Liver (tissue), 9 donors: Measurements from ENCODE around the gene FKBP3. TPM values are rescaled to one million over a fixed set of nuclear protein-coding genes. Genes with fewer than 3 reads are reported as not detected.

Source experiments
- DNase-seq: peaks from one replicate; pipeline ENCODE4 v3.0.0-alpha.2; 2017; ENCODE audit warnings: low spot score
- H3K27ac ChIP-seq, 2 donors: one replicate each; pipeline ENCODE4 v1.7.0; 2013; ENCODE audit warnings: inconsistent platforms in 2 of 2, low read length in 2 of 2, control low read depth in 1 of 2, low read depth in 1 of 2, mild to moderate bottlenecking in 1 of 2
- H3K27me3 ChIP-seq, 4 donors: one replicate each; pipeline versions ENCODE4 v1.6.1 to v1.7.0; 2013; ENCODE audit warnings: low read length in 3 of 4, inconsistent platforms in 1 of 4, mild to moderate bottlenecking in 1 of 4, moderate library complexity in 1 of 4; ENCODE audit not compliant: control insufficient read depth in 4 of 4, insufficient read depth in 4 of 4
- H3K36me3 ChIP-seq, 4 donors: one replicate each; pipeline versions ENCODE4 v1.6.1 to v1.7.0; 2013; ENCODE audit warnings: low read length in 3 of 4, mild to moderate bottlenecking in 3 of 4, low read depth in 1 of 4, moderate library complexity in 1 of 4; ENCODE audit not compliant: control insufficient read depth in 4 of 4, insufficient read depth in 3 of 4
- H3K4me1 ChIP-seq, 4 donors: one replicate each; pipeline versions ENCODE4 v1.6.1 to v1.7.0; 2013; ENCODE audit warnings: low read length in 3 of 4, mild to moderate bottlenecking in 3 of 4, moderate library complexity in 1 of 4; ENCODE audit not compliant: control insufficient read depth in 4 of 4, insufficient read depth in 4 of 4
- H3K4me3 ChIP-seq, 3 donors: one replicate each; pipeline versions ENCODE4 v1.6.1 to v1.7.0; 2013; ENCODE audit warnings: low read length in 3 of 3, control low read depth in 1 of 3, low read depth in 1 of 3, mild to moderate bottlenecking in 1 of 3
- H3K9ac ChIP-seq, 2 donors: one replicate each; pipeline ENCODE4 v1.7.0; 2013; ENCODE audit warnings: low read length in 2 of 2, mild to moderate bottlenecking in 2 of 2, moderate library complexity in 2 of 2, control low read depth in 1 of 2, low read depth in 1 of 2
- H3K9me3 ChIP-seq, 4 donors: one replicate each; pipeline versions ENCODE4 v1.6.1 to v1.7.0; 2013; ENCODE audit warnings: low read length in 3 of 4; ENCODE audit not compliant: control insufficient read depth in 4 of 4
- ATF3 ChIP-seq: IDR thresholded peaks from 2 replicates; pipeline ENCODE4 v1.6.1; 2016; ENCODE audit warnings: antibody characterized with exemption
- CTCF ChIP-seq: fragments of 150-350 bp; IDR thresholded peaks from 2 replicates; pipeline ENCODE4 v1.5.1; 2017; ENCODE audit warnings: improper control_type of control experiment, low read depth, low read length; ENCODE audit not compliant: missing input control
- EGR1 ChIP-seq, 2 donors: IDR thresholded peaks; 2 replicates each; pipeline ENCODE4 v1.6.1; 2016 to 2018; ENCODE audit warnings: antibody characterized with exemption in 2 of 2, low read depth in 2 of 2
- FOXA1 ChIP-seq: IDR thresholded peaks from 2 replicates; pipeline ENCODE4 v1.6.1; 2016; ENCODE audit warnings: antibody characterized with exemption
- FOXA2 ChIP-seq: IDR thresholded peaks from 2 replicates; pipeline ENCODE4 v1.6.1; 2016; ENCODE audit warnings: antibody characterized with exemption
- GABPA ChIP-seq, 2 donors: IDR thresholded peaks in 1 of 2; conservative IDR thresholded peaks in 1 of 2; 2 replicates each; pipeline ENCODE4 v1.6.1; 2016; ENCODE audit warnings: antibody characterized with exemption in 2 of 2, mild to moderate bottlenecking in 1 of 2, moderate library complexity in 1 of 2
- HNF4A ChIP-seq, 2 donors: conservative IDR thresholded peaks; 2 replicates each; pipeline ENCODE4 v1.6.1; 2016; ENCODE audit warnings: antibody characterized with exemption in 2 of 2, mild to moderate bottlenecking in 2 of 2
- HNF4G ChIP-seq: IDR thresholded peaks from 2 replicates; pipeline ENCODE4 v1.6.1; 2016; ENCODE audit warnings: antibody characterized with exemption
- MAX ChIP-seq: IDR thresholded peaks from 2 replicates; pipeline ENCODE4 v1.6.1; 2016; ENCODE audit warnings: antibody characterized with exemption
- REST ChIP-seq: IDR thresholded peaks from 2 replicates; pipeline ENCODE4 v1.6.1; 2016; ENCODE audit warnings: antibody characterized with exemption, mild to moderate bottlenecking
- RXRA ChIP-seq, 2 donors: IDR thresholded peaks; 2 replicates each; pipeline ENCODE4 v1.6.1; 2017 to 2018; ENCODE audit warnings: antibody characterized with exemption in 2 of 2, mild to moderate bottlenecking in 1 of 2
- SP1 ChIP-seq: IDR thresholded peaks from 2 replicates; pipeline ENCODE4 v1.6.1; 2018; ENCODE audit warnings: antibody characterized with exemption, mild to moderate bottlenecking
- TAF1 ChIP-seq: conservative IDR thresholded peaks from 2 replicates; pipeline ENCODE4 v1.6.1; 2016; ENCODE audit warnings: antibody characterized with exemption, mild to moderate bottlenecking
- ZBTB33 ChIP-seq: IDR thresholded peaks from 2 replicates; pipeline ENCODE4 v1.6.1; 2016; ENCODE audit warnings: antibody characterized with exemption
- whole genome bisulfite sequencing: extraction: QIAGEN DNeasy Blood & Tissue Kit; methylation state at CpG from one replicate; pipeline ENCODE4 v1.1.7; 2013; 5-methylcytosine and 5-hydroxymethylcytosine counted together
- polyA plus RNA-seq, 2 donors: library from polyadenylated mRNA; stranded (reverse) in 1 of 2; unstranded in 1 of 2; fragments of 200-250 nt in 1 of 2; fragments of >200 nt in 1 of 2; fragmentation: Nextera tagmentation in 1 of 2; extraction: Ambion mirVana in 1 of 2; gene quantifications; one replicate each; pipeline versions ENCODE4 v1.2.1 to v1.2.3, GENCODE V29; 2013 to 2015
- total RNA-seq, 2 donors: library from RNA; depleted of rRNA; stranded (reverse); fragments of >200 nt; gene quantifications; one replicate each; pipeline ENCODE4 v1.2.3, GENCODE V29; 2014
- donor health status: healthy.
- donor health status: healthy.
- donor health status: healthy.
- donor health status: healthy.
- donor health status: healthy.

Gene FKBP3
- total and polyA plus RNA-seq, 4 donors: 11.9 to 66.4 (median 25.7) TPM

GRCh38 chr14:45103806-45104205, 30.5 kb downstream of the FKBP3 start:
- DNase-seq: no peak
- H3K27me3 ChIP-seq: no peaks in the 10 kb centered on the region
- no peak overlapping the region for H3K4me3 ChIP-seq
- no peaks in the 10 kb centered on the region for H3K4me1 ChIP-seq
- no peak for TF ChIP-seq GABPA (IDR thresholded peaks at IDR 0.05 in 1 of 2, conservative IDR thresholded peaks at IDR 0.05 in 1 of 2)
- no peak for TF ChIP-seq MAX
- TF ChIP-seq HNF4G: no peak
- no peak for TF ChIP-seq EGR1 (IDR thresholded peaks at IDR 0.05; ENCODE audit: low read depth in 2 of 2)
- no peak for TF ChIP-seq TAF1
- peaks cover 2 to 43% (median 25%) of the 10 kb centered on the region in 4 donors for H3K36me3 ChIP-seq
- H3K9ac ChIP-seq: no peak overlapping the region
- no peaks in the 10 kb centered on the region for H3K9me3 ChIP-seq
- H3K27ac ChIP-seq: no peak overlapping the region

- H3K27ac ChIP-seq: no peak overlapping the region
- H3K9ac ChIP-seq: no peak overlapping the region
- no peak overlapping the region for H3K4me3 ChIP-seq
- no peaks in the 10 kb centered on the region for H3K9me3 ChIP-seq
- no peaks in the 10 kb centered on the region for H3K4me1 ChIP-seq
- H3K27me3 ChIP-seq: no peaks in the 10 kb centered on the region
- no peak for DNase-seq
- WGBS: 98% methylated on average over 4 of the region's 4 CpGs
- TF ChIP-seq ATF3: no peak
- TF ChIP-seq HNF4A (conservative IDR thresholded peaks at IDR 0.05): no peak
- no peak for TF ChIP-seq GABPA (IDR thresholded peaks at IDR 0.05 in 1 of 2, conservative IDR thresholded peaks at IDR 0.05 in 1 of 2)
- TF ChIP-seq HNF4G: no peak
- TF ChIP-seq SP1: no peak
- no peak for TF ChIP-seq FOXA2
- TF ChIP-seq MAX: no peak
- no peak for TF ChIP-seq EGR1 (IDR thresholded peaks at IDR 0.05; ENCODE audit: low read depth in 2 of 2)
- no peak for TF ChIP-seq ZBTB33
- no peak for TF ChIP-seq REST
- H3K36me3 ChIP-seq: peaks cover 5 to 34% (median 23%) of the 10 kb centered on the region in 4 donors
These were observed 38.1 kb downstream of the FKBP3 start for GRCh38 chr14:45096218-45096617.

GRCh38 chr14:45095143-45095542, 39.1 kb downstream of the FKBP3 start:
- Histone ChIP-seq H3K9ac (no peak overlapping the region), H3K27ac (no peak overlapping the region), H3K27me3 (no peaks in the 10 kb centered on the region), H3K36me3 (peaks cover 5 to 29% (median 19%) of the 10 kb centered on the region in 4 donors), H3K4me1 (peaks cover 0 to 1% (median 0%) of the 10 kb centered on the region in 4 donors), H3K9me3 (no peaks in the 10 kb centered on the region), H3K4me3 (no peak overlapping the region)
- 95% methylated on average over 4 of the region's 4 CpGs for WGBS
- DNase-seq: no peak
- TF ChIP-seq FOXA2 (no peak), RXRA (IDR thresholded peaks at IDR 0.05) (no peak), SP1 (no peak), FOXA1 (no peak), HNF4G (no peak), EGR1 (IDR thresholded peaks at IDR 0.05; ENCODE audit: low read depth in 2 of 2) (no peak), CTCF (no peak), MAX (no peak), GABPA (IDR thresholded peaks at IDR 0.05 in 1 of 2, conservative IDR thresholded peaks at IDR 0.05 in 1 of 2) (no peak), ATF3 (no peak)
